Measurements from ENCODE around the gene FANCM.
"Not testable (repeated sequence)": the region's sequence is repeated elsewhere in the genome, so short reads cannot be mapped to it uniquely, and the experiment has no call there.

Gene FANCM

DNA sequence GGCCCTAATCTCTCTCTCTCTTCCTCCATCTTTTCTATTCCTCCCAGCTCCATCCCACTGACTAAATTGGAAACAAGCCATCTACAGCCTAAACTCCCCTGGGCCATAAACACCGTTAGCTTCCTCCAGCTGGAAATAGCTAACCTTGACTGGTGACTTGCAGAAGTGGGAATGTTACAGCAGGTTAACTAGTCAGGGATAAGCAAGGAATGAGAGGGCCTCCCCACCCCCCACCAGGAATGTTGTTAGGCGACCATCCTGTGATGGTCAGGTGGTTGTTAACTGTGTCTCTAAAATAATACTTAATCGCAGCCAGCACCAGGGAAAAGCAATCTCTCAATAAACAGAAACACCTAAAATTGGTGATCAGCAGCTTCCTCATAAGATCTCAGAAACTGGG is 76.5 kb downstream of the FANCM start:
- no peak overlapping the region for H3K27ac ChIP-seq (ENCODE audit: low read depth in 2 of 2, low read length in 2 of 2)
- no peaks in the 10 kb centered on the region for H3K4me1 ChIP-seq (ENCODE audit: control insufficient read depth in 2 of 2, insufficient read depth in 2 of 2, low read length in 2 of 2)
- no peaks in the 10 kb centered on the region for H3K9me3 ChIP-seq (ENCODE audit: control insufficient read depth in 2 of 2, low read length in 2 of 2)
- peaks cover 12 to 25% of the 10 kb centered on the region in 2 donors for H3K36me3 ChIP-seq (ENCODE audit: control insufficient read depth in 2 of 2, insufficient read depth in 2 of 2, low read length in 2 of 2)
- H3K27me3 ChIP-seq (ENCODE audit: control insufficient read depth in 2 of 2, insufficient read depth in 2 of 2, low read length in 2 of 2), result no peaks in the 10 kb centered on the region
- no peak overlapping the region for H3K9ac ChIP-seq (ENCODE audit: low read depth in 1 of 2, low read length in 2 of 2)
- H3K4me3 ChIP-seq (ENCODE audit: low read length in 2 of 2), result no peak overlapping the region

DNA sequence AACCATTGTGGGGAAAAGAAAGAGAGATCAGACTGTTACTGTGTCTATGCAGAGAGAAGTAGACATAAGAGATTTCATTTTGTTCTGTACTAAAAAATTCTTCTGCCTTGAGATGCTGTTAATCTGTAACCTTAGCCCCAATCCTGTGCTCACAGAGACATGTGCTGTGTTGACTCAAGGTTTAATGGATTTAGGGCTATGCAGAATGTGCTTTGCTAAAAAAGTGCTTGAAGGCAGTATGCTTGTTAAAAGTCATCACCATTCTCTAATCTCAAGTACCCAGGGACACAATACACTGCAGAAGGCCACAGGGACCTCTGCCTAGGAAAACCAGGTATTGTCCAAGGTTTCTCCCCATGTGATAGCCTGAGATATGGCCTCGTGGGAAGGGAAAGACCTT is 78.0 kb downstream of the FANCM start:
- H3K27ac ChIP-seq (ENCODE audit: low read depth in 2 of 2, low read length in 2 of 2); H3K27me3 ChIP-seq (ENCODE audit: control insufficient read depth in 2 of 2, insufficient read depth in 2 of 2, low read length in 2 of 2); H3K9me3 ChIP-seq (ENCODE audit: control insufficient read depth in 2 of 2, low read length in 2 of 2); H3K4me1 ChIP-seq (ENCODE audit: control insufficient read depth in 2 of 2, insufficient read depth in 2 of 2, low read length in 2 of 2); H3K9ac ChIP-seq (ENCODE audit: low read depth in 1 of 2, low read length in 2 of 2); H3K4me3 ChIP-seq (ENCODE audit: low read length in 2 of 2): not testable (repeated sequence)
- peaks cover 12 to 27% of the 10 kb centered on the region in 2 donors for H3K36me3 ChIP-seq (ENCODE audit: control insufficient read depth in 2 of 2, insufficient read depth in 2 of 2, low read length in 2 of 2)

DNA sequence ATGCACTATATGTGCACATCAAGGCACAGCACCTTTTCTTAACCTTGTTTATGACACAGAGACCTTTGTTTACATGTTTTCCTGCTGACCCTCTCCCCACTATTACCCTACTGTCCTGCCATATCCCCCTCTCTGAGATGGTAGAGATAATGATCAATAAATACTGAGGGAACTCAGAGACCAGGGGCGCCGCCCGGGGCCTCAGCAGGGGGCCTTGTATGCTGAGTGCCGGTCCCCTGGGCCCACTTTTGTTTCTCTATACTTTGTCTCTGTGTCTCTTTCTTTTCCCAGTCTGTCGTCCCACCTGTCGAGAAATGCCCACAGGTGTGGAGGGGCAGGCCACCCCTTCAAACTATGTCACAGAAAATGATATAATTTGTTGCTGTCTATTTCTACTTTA is 78.6 kb downstream of the FANCM start:
- peaks cover 12 to 25% of the 10 kb centered on the region in 2 donors for H3K36me3 ChIP-seq (ENCODE audit: control insufficient read depth in 2 of 2, insufficient read depth in 2 of 2, low read length in 2 of 2)
- not testable (repeated sequence) for H3K4me3 ChIP-seq (ENCODE audit: low read length in 2 of 2); H3K27ac ChIP-seq (ENCODE audit: low read depth in 2 of 2, low read length in 2 of 2); H3K9me3 ChIP-seq (ENCODE audit: control insufficient read depth in 2 of 2, low read length in 2 of 2); H3K4me1 ChIP-seq (ENCODE audit: control insufficient read depth in 2 of 2, insufficient read depth in 2 of 2, low read length in 2 of 2); H3K9ac ChIP-seq (ENCODE audit: low read depth in 1 of 2, low read length in 2 of 2); H3K27me3 ChIP-seq (ENCODE audit: control insufficient read depth in 2 of 2, insufficient read depth in 2 of 2, low read length in 2 of 2)

DNA sequence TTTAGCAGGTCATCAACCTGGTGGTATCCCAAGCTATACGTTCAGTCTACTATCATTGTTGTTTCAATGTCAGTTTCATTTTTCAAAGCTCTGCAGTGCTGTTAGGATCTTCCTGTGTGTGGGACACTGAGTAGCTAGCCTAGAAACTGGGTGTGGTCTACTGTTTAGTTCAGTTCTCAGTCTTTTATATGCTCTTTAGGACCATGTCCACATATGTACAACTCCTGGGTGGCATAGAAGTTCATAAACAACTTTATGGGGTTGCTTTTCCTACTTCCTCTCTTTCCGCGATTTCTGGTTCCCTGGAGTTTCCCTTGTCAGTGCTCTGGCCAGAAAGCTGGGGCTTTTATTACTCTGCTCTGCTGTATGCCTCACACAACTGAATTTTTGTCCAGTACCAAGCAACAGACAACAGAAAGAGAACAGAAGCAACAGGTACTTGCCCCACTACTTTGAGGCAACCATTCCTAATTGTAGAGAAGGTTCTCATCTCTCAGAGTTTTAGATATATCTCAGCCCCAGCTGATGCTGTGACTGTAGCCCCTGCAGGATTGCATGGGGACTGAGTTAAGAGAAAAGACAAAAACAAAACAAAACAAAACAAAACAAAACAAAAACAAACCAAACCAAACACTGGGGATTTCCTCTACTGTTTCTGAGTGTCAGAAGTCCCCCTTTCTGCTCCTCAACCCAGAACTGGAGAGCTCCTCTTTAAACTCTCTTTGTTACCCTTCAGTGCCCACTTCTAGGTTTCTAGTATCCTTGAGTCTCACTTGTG is 86.9 kb downstream of the FANCM start:
- no peaks in the 10 kb centered on the region for H3K27me3 ChIP-seq (ENCODE audit: control insufficient read depth in 2 of 2, insufficient read depth in 2 of 2, low read length in 2 of 2)
- H3K9ac ChIP-seq (ENCODE audit: low read depth in 1 of 2, low read length in 2 of 2), result no peak overlapping the region
- no peaks in the 10 kb centered on the region for H3K9me3 ChIP-seq (ENCODE audit: control insufficient read depth in 2 of 2, low read length in 2 of 2)
- H3K4me1 ChIP-seq (ENCODE audit: control insufficient read depth in 2 of 2, insufficient read depth in 2 of 2, low read length in 2 of 2), result no peaks in the 10 kb centered on the region
- peaks cover 14 to 30% of the 10 kb centered on the region in 2 donors for H3K36me3 ChIP-seq (ENCODE audit: control insufficient read depth in 2 of 2, insufficient read depth in 2 of 2, low read length in 2 of 2)
- no peak overlapping the region for H3K4me3 ChIP-seq (ENCODE audit: low read length in 2 of 2)
- no peak overlapping the region for H3K27ac ChIP-seq (ENCODE audit: low read depth in 2 of 2, low read length in 2 of 2)

DNA sequence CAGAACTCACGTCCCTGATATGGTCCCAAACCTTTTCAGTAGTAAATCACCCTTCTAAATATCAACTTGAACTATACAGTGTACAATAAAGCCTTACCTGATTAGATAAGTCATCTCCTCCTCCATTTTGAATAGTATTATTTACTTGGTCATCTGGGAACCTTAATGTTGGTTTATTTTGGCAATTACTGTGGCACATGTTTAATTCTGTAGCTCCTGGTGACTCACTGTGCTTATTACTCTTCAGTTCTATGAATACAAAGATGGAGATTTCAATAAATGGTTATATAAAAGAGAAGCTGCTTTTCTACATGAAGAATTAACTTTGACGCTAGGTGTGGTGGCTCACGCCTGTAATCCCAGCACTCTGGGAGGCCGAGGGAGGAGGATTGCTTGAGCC is 91.8 kb downstream of the FANCM start:
- H3K4me3 ChIP-seq (ENCODE audit: low read length in 2 of 2), result no peak overlapping the region
- H3K27ac ChIP-seq (ENCODE audit: low read depth in 2 of 2, low read length in 2 of 2), result no peak overlapping the region
- H3K27me3 ChIP-seq (ENCODE audit: control insufficient read depth in 2 of 2, insufficient read depth in 2 of 2, low read length in 2 of 2), result no peaks in the 10 kb centered on the region
- H3K4me1 ChIP-seq (ENCODE audit: control insufficient read depth in 2 of 2, insufficient read depth in 2 of 2, low read length in 2 of 2), result no peaks in the 10 kb centered on the region
- no peaks in the 10 kb centered on the region for H3K9me3 ChIP-seq (ENCODE audit: control insufficient read depth in 2 of 2, low read length in 2 of 2)
- H3K9ac ChIP-seq (ENCODE audit: low read depth in 1 of 2, low read length in 2 of 2), result no peak overlapping the region
- peaks cover 40 to 46% of the 10 kb centered on the region in 2 donors for H3K36me3 ChIP-seq (ENCODE audit: control insufficient read depth in 2 of 2, insufficient read depth in 2 of 2, low read length in 2 of 2)

DNA sequence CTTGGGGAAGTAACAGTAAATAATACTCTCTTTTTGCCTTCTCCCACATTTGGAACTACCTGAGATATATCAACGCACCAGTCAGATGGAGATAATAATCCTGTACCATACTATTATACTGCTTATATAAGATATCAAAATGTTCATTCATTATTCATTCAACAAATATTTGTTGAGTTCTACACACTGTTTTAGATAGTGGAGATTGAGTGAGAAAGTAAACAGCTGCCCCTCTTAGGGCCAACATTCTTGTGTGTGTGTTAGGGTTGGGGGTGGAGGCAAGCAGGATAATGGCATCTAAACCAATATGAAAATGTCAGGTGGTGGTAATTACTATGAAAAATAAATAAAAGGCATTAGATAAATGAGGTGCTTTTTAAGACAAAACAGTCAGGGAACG is 103.3 kb downstream of the FANCM start:
- no peaks in the 10 kb centered on the region for H3K27me3 ChIP-seq (ENCODE audit: control insufficient read depth in 2 of 2, insufficient read depth in 2 of 2, low read length in 2 of 2)
- H3K9ac ChIP-seq (ENCODE audit: low read depth in 1 of 2, low read length in 2 of 2), result no peak overlapping the region
- H3K36me3 ChIP-seq (ENCODE audit: control insufficient read depth in 2 of 2, insufficient read depth in 2 of 2, low read length in 2 of 2), result peaks cover 9 to 24% of the 10 kb centered on the region in 2 donors
- H3K9me3 ChIP-seq (ENCODE audit: control insufficient read depth in 2 of 2, low read length in 2 of 2), result no peaks in the 10 kb centered on the region
- H3K27ac ChIP-seq (ENCODE audit: low read depth in 2 of 2, low read length in 2 of 2), result no peak overlapping the region
- no peaks in the 10 kb centered on the region for H3K4me1 ChIP-seq (ENCODE audit: control insufficient read depth in 2 of 2, insufficient read depth in 2 of 2, low read length in 2 of 2)
- H3K4me3 ChIP-seq (ENCODE audit: low read length in 2 of 2), result no peak overlapping the region

DNA sequence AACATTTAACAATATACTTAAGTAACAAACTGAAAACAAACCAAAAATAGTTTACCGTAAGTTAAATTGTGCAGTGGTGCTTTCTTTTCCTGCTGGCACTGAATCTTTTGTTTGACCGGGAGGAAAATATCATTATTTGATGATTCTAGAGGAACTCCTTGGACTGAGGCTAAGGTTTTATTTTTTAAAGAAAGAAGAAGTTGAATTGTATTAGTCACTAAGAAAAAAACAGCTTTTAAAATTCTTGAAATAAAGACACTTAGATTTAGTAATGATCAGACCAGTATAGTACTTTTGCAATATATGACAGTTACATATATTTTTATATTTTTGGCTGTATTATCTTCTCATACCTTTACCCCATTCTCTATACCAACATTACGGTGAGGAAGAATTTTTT is 107.0 kb downstream of the FANCM start:
- H3K27me3 ChIP-seq (ENCODE audit: control insufficient read depth in 2 of 2, insufficient read depth in 2 of 2, low read length in 2 of 2), result no peaks in the 10 kb centered on the region
- peaks cover 0 to 18% of the 10 kb centered on the region in 2 donors for H3K36me3 ChIP-seq (ENCODE audit: control insufficient read depth in 2 of 2, insufficient read depth in 2 of 2, low read length in 2 of 2)
- H3K27ac ChIP-seq (ENCODE audit: low read depth in 2 of 2, low read length in 2 of 2), result no peak overlapping the region
- peaks cover 0 to 2% of the 10 kb centered on the region in 2 donors for H3K4me1 ChIP-seq (ENCODE audit: control insufficient read depth in 2 of 2, insufficient read depth in 2 of 2, low read length in 2 of 2)
- no peaks in the 10 kb centered on the region for H3K9me3 ChIP-seq (ENCODE audit: control insufficient read depth in 2 of 2, low read length in 2 of 2)
- no peak overlapping the region for H3K9ac ChIP-seq (ENCODE audit: low read depth in 1 of 2, low read length in 2 of 2)
- H3K4me3 ChIP-seq (ENCODE audit: low read length in 2 of 2), result no peak overlapping the region

DNA sequence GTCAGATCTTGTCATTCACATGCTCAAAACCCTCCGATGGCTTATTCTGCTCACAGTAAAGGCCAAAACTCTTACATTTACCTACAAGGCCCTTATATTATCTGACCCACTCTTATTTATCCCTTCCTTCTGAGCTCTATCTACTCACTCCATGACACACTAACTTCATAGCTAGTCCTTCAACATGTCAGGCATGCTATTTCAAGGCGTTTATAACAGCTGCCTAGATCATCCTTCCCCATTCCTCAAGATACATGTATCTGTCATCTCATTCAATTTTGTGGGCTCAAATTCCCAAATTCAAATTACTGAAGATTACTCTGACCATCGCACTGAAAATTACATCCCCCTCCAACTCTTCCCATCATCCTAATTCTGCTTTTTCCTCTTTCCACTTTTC is 110.4 kb downstream of the FANCM start:
- Histone ChIP-seq H3K4me3 (ENCODE audit: low read length in 2 of 2) (no peak overlapping the region), H3K27me3 (ENCODE audit: control insufficient read depth in 2 of 2, insufficient read depth in 2 of 2, low read length in 2 of 2) (no peaks in the 10 kb centered on the region), H3K4me1 (ENCODE audit: control insufficient read depth in 2 of 2, insufficient read depth in 2 of 2, low read length in 2 of 2) (peaks cover 2 to 3% of the 10 kb centered on the region in 2 donors), H3K36me3 (ENCODE audit: control insufficient read depth in 2 of 2, insufficient read depth in 2 of 2, low read length in 2 of 2) (peaks cover 0 to 8% of the 10 kb centered on the region in 2 donors), H3K9me3 (ENCODE audit: control insufficient read depth in 2 of 2, low read length in 2 of 2) (no peaks in the 10 kb centered on the region), H3K9ac (ENCODE audit: low read depth in 1 of 2, low read length in 2 of 2) (no peak overlapping the region), H3K27ac (ENCODE audit: low read depth in 2 of 2, low read length in 2 of 2) (no peak overlapping the region)

DNA sequence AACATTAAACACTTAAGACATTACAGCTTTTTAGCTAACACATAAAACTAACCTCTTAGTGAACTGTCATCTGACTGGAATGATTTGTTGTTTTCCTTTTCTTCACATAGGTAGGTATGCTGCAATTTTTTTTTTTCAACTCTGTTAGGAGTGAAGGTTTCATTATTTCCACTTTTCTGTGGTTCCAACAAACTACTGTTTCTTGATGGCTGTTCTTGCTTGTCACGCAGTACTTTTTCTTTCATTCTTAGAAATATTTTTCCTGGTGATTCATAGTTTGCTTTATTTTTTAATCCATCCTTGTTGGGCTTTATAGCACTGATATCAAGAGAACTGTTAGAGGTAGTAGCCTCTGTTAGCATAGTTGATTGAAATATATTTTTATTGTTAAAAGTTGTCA is 111.0 kb downstream of the FANCM start:
- peaks cover 2 to 5% of the 10 kb centered on the region in 2 donors for H3K4me1 ChIP-seq (ENCODE audit: control insufficient read depth in 2 of 2, insufficient read depth in 2 of 2, low read length in 2 of 2)
- H3K9ac ChIP-seq (ENCODE audit: low read depth in 1 of 2, low read length in 2 of 2), result no peak overlapping the region

DNA sequence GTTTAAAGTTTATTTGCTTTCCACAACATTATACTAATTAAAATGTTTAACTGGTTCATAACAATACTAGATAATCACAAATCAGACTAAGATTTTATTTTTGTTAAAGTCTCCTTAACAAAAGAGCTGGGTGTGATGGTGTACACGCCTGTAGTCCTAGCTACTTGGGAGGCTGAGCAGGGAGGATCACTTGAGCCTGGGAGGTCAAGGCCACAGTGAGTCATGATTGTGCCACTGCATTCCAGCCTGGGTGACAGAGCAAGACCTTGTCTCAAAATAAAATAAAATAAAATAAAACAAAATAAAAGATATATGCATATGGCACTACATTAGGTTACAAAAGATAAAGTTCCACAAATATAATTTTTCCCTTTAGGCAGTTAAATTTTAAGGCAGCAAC is 111.7 kb downstream of the FANCM start:
- Histone ChIP-seq H3K27ac (ENCODE audit: low read depth in 2 of 2, low read length in 2 of 2) (no peak overlapping the region), H3K9ac (ENCODE audit: low read depth in 1 of 2, low read length in 2 of 2) (no peak overlapping the region), H3K4me3 (ENCODE audit: low read length in 2 of 2) (no peak overlapping the region), H3K4me1 (ENCODE audit: control insufficient read depth in 2 of 2, insufficient read depth in 2 of 2, low read length in 2 of 2) (peaks cover 2 to 7% of the 10 kb centered on the region in 2 donors), H3K27me3 (ENCODE audit: control insufficient read depth in 2 of 2, insufficient read depth in 2 of 2, low read length in 2 of 2) (no peaks in the 10 kb centered on the region), H3K36me3 (ENCODE audit: control insufficient read depth in 2 of 2, insufficient read depth in 2 of 2, low read length in 2 of 2) (peaks cover 0 to 4% of the 10 kb centered on the region in 2 donors), H3K9me3 (ENCODE audit: control insufficient read depth in 2 of 2, low read length in 2 of 2) (no peaks in the 10 kb centered on the region)

More for the DNA sequence above, 111.0 kb downstream of the FANCM start:
- peaks cover 0 to 8% of the 10 kb centered on the region in 2 donors for H3K36me3 ChIP-seq (ENCODE audit: control insufficient read depth in 2 of 2, insufficient read depth in 2 of 2, low read length in 2 of 2)
- H3K4me3 ChIP-seq (ENCODE audit: low read length in 2 of 2), result no peak overlapping the region
- H3K9me3 ChIP-seq (ENCODE audit: control insufficient read depth in 2 of 2, low read length in 2 of 2), result no peaks in the 10 kb centered on the region
- no peaks in the 10 kb centered on the region for H3K27me3 ChIP-seq (ENCODE audit: control insufficient read depth in 2 of 2, insufficient read depth in 2 of 2, low read length in 2 of 2)
- H3K27ac ChIP-seq (ENCODE audit: low read depth in 2 of 2, low read length in 2 of 2), result no peak overlapping the region

All from mucosa of rectum (tissue), 2 donors.